HG03175 (cell line): ENCODE measurements around the gene NINJ1.

Experiments
- ATAC-seq: cut with Tn5 transposase; IDR thresholded peaks from one replicate; pipeline ENCODE4 v1.9.1; 2021; ENCODE audit warnings: mild to moderate bottlenecking, moderate library complexity; ENCODE audit not compliant: unreplicated experiment

The NINJ1 gene

DNA sequence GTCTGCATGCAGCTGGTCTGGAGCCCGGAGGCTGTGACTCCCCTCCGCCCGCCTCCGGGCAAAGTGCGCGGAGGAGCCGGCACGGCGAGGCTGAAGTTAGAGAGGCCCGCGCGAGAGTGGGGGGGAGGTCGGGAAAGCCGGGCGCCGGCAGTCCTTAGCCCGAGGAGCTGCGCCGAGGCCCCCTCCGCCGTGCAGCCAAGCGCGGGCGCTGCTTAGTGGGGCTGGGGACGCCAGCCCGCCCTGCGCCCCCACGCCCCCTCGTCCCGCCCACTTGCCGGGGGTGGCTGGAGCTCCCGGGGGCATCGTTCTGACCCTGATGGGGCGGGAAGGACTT, 403 bp downstream of the NINJ1 start:
- peak; percentile 44 for ATAC-seq

DNA sequence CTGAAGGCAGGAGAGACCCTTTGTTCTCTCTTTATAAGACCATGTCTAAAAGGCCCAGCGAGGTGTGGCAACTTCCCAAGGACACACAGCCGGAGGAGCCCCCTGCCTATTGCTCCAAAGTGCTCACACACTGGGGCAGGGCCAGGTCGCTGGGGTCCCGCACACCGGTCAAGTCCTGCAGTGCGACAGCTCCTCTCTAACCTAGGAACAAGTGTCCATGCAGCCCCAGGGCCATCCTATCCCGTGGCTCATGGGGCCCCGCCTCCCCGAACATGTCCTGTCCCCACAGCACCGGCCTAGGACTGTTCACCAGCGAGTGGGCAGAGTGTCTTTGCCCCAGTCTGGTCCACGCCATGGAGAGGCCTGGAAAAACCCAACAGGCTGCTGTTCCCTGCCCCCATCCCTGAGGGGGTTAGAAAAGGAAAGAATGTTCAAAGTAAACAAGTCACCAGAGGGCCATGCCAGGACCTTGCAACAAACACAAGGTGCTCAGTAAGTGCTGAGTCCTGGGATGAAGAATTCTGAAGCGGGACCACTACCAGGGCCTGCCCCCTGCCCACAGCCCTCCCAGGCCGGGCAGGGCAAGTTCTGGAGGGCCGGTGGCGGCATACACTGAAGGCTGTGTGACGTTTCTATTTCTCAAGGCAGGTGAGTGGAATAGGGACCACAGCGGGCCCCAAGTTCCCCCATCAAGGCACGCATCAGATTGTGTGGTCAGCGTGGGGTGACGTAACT, 938 bp downstream of the NINJ1 start:
- ATAC-seq, result no peak

DNA sequence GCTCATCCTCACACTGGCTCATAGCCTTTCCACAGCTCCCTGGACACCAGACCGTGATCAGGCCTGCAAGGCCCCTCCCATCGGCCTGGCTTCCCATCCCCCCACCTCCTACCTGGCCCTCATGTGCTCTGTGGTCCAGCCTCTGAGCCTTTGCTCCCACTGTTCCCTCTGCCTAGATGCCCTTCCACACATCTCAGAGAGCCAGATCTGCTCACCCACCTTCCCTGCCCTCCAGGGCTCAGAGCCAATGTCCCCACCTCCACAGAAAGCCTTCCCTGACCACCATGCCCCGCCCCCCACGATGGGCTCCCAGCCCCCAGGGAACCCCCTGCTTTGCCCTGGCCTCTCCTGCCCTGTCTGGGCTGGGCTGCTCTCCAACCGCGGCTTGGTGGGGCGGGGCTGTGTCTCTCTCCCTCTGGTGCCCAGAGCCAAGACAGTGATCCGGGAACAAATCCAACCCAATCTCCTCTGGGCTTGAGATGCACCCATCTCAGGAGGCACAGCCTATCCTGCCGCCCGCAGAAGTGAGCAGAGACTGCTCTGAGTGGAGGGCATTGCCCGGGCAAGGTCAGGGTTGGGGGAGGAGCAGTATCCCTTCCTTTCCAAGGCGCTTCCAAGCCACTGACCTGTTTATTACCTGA, 1.6 kb downstream of the NINJ1 start:
- ATAC-seq, result no peak

DNA sequence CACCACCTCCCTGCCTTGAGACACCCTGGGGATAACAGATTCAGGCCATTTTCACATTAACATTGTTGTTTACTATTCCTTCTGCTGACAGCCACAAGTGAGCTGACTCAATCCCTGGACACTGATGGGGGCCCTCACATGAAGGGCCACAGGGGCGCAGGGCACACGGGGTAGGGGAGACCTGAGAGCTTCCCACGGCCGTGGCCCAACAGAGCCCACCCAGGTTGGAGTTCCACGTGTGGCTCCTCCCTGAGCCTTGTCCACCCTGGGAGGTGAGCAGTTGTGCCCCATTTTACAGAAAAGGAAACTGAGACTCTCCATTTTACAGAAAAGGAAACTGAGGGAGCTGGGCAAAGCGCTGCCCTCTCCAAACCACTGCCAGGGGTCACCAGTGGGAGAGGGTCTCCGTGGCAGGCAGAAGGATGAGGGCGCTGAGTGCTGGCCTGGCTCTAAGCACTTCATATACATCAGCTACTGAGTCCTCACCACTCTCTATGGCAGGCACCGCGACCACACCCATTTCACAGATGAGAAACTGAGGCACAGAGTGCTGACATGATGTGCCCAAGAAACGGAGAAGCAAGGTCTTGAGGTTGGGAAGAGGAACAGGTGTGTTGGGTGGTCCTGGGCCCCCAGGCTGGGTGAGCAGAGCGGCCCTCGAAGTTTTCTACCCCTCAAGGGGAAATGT, 2.3 kb downstream of the NINJ1 start:
- ATAC-seq, result no peak

DNA sequence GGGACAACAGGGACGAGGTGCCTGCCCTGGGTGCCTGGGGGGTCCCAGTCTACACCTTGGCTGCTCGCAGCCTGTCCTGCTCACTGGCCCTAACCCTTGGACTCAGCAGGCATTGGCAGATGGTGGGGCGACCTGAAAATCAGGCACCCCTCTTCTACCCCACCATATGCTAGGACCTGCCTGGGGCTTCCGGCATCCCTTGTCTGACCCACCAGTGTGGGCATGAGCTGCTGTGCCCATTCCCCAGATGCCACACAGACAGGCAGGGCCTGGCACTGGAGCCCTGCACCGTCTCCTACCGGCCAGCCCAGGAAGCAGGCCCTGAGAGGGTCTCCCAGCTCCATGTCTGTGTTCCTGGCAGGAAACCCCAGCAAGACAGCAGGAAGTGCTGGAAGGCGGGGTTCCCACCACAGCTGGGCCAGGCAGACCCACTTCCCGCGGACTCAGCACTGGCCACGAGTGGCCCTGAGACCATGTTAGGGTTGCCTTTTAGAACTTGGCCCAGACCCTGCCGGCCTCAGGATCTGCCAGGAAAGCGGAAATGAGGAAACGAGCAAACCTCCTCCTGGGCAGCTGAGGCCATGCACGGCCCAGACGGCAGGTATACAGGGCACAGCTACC, 3.1 kb downstream of the NINJ1 start:
- no peak for ATAC-seq

DNA sequence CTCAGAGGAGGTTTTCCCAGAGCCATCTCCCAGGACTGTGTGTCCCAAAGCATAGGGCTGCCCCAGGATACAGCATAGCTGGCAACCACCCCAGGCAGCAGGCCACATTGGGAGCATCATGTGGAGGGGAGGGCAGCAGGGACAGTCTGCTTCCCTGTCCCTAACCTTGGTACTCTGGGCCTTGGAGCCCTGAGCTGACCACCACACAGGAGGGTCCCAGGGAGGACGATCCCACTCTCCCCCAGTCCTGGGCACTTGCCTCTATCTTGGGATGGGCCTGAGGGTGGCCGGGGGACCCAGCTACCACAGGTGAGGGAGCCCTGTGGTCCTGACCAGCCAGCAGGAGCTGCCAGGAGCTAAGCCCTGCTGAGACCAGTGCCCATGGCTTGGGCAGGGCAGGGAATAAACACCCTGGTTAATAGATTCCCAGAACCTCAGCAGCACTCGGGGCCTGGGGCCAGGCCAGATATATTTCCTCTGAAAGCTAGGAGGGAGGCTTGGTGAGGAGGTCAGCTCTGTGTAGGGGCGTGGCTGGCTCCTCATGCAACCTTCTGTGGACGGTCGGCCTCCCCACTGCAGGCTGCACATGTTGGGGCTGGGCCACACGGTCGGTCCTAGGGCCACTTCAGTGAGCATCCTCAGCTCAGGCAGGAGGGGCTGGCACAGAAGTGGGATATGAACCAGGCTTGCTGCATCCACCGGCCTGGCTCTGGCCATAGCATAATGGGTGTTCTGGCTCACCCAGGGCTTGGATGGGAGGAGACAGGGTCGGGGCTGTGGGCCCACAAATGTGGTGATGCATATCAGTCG, 4.2 kb downstream of the NINJ1 start:
- no peak for ATAC-seq

DNA sequence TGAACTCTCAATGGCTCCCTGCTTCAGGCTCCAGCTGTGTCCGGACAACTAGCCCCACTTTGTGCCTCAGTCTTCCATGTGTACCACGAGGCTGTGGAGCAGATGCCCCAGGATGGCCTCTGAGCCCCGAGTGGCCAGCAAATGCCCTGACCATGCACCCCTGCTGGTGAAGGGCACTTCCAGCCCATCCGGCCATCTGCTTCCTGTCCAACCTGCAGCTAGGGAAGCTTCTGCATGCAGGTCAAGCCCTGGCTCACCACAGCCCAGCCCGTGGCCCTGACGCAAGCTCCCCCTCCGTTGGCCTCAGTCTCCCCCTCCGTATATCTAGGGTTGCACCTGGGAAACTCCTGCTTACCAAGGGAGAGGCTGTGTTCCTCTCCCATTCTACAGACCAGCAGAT, 4.8 kb downstream of the NINJ1 start:
- ATAC-seq, result no peak

DNA sequence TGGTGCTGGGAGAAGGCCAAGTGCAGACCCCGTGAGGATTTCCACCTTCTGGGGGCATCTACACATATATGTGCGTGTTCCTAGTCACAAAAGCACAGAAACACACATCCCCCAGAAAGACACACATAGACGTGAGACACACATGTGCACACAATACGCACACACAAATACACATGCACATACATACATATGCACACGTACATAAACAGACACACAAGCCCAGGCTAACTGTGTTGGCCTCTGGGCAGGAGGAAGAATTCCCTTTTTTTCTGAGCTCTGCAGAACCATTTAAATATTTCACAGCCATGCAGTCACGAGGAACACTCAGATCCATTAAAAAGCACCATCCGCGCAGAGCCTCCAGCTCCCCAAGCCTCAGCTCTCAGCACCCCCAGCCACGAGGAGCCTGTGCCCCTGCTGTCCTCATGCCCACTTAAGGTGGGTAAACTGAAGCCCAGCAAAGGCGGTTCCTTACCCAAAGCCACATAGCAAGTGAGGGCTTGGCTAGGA, 5.3 kb downstream of the NINJ1 start:
- no peak for ATAC-seq

DNA sequence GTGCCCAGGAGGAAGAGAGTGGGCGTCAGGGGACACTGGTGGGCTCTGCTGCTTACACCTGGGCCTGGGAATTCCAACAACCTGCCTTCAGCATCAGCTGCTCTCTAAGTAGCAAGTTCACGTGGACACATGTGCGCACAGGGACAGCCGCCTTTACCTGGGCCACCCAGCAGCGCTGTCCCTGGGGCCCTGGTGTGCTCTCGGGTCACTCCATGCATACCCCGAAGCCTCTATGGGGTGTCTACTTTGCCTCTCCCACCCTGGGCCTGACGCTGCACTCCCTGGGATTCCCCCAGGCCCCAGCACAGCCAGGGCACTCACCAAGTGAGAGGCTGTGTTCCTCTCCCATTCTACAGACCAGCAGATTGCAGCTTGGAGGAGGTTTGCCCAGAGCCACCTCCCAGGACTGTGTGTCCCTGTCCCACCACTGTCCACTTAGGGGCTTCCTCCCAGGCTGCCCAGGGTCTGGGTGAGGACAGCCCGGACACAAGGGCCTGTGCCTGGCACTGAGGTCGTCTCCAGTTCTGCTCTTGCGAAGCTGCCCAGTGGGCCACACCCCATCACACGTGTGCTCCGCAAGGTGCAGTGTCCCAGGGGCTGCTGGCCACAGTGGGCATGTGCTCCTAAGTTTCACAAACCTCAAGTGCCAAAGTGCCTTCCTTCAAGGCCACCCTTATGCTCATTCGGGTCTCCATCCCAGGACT, 5.9 kb downstream of the NINJ1 start:
- no peak for ATAC-seq

DNA sequence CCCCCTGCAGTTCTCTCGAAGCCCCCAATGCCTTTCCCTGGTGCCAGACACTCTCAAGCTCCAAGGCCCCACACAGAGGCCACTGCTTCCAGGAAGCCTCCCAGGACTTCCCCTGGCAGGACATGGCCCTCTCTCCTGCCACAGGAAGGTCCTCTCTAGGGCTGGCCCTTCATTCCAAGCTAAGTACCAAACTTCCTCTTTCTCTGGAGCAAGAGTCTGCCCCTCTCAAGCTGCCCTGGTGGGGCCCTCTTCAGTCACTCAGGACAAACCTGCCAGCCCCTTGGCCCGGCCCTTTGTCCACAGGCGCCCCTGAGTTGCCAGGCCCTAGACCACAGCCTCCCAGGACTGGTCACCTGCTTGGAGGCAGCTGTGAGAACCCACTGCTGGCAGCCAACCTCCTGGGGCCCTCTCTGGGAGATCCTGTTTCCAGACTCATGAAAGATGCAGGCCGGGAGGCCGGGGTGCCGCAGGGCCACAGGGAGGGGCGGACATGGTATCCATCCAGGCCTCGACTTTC, 6.6 kb downstream of the NINJ1 start:
- no peak for ATAC-seq

DNA sequence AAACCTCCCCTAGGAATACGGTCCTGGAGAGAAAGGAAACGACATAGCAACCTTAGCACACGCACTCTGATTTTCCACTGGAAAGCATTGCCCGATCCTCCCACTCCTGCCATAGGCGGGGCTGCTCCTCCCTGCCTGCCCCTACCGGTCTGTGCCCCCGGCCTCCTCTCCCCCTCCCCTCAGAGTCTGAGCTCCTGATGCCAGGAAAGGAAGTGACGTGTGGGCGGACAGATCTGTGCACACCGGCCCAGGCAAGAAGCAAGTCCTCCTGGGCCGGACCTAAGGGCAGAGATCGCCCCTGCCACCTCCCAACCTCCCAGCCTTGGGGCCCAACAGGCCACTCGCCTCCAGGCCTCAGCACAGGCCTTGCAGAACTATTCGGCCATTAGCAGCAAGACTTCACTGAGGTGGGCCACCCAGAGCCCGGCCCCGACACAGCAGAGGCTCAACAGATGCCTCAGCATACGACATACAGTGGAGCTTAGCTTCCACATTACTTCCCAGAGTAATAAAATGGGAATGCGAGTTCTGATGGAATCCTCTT, 7.2 kb downstream of the NINJ1 start:
- no peak for ATAC-seq

DNA sequence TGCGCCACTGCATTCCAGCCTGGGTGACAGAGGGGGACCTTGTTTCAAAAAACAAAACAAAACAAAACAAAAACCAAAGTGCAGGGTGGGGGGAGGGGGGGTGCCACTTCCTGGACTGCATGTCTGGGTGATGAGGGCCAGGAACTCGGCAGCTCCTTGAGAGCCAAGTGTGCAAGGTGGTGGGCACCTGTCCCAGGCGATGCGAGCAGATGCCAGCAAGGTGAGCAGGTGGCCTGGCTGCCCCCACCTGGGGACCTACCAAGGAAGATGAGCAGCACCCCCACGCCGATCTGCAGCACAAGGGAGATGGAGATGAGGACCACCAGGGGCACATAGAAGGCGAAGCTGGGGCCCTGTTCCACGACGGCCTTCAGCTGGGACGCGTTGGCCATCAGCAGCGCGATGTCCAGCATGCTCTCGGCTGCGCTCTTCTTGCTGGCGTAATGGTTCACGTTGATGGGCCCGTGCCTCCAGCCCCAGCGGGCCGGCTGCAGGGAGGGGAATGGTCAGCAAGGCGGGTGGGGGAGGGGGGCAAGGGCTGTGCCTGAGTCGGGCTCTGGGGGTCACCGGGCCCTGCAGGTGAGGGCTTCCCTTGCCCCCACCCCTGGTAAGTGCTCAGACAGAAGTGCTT, 7.8 kb downstream of the NINJ1 start:
- ATAC-seq, result no peak

DNA sequence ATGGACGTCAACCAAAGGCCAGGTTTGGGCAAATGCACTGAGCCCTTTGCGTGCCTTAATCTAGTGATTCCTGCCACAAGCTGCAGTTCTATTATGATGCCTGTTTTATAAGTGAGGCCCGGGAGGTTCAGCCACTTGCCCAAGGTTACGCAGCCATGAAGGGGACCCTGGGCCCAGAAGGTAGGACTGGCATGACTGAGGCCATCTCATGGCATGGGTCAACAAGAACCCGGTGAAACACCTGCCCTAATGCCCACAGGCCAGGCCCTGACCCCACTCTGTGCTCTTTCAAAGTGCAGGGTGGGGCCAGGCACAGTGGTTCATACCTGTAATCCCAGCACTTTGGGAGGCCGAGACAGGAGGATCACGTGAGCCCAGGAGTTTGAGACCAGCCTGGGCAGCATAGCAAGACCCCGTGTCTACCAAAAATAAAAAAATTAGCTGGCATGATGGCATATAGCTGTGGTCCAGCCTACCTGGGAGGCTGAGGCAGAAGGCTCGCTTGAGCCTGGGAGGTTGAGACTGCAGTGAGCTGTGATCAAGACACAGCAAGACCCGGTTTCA, 8.6 kb downstream of the NINJ1 start:
- no peak for ATAC-seq

DNA sequence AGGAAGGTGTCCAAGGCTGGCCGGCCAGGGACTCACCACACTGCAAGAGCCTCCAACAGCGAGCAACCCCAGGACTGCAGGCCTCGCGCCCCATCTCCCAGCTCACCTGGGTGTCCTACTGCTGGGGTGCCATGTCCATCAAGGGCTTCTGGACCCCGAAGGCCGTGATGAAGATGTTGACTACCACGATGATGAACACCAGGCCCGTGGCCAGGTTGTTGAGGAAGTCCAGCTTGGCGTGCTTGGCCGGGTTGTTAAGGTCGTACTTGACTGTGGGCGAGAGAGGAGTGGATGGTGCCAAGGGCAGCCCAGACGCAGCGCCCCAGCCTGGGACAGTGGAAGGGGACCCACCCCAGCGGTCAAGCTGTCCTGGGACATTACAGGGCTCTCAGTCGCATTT, 9.3 kb downstream of the NINJ1 start:
- ATAC-seq, result no peak

DNA sequence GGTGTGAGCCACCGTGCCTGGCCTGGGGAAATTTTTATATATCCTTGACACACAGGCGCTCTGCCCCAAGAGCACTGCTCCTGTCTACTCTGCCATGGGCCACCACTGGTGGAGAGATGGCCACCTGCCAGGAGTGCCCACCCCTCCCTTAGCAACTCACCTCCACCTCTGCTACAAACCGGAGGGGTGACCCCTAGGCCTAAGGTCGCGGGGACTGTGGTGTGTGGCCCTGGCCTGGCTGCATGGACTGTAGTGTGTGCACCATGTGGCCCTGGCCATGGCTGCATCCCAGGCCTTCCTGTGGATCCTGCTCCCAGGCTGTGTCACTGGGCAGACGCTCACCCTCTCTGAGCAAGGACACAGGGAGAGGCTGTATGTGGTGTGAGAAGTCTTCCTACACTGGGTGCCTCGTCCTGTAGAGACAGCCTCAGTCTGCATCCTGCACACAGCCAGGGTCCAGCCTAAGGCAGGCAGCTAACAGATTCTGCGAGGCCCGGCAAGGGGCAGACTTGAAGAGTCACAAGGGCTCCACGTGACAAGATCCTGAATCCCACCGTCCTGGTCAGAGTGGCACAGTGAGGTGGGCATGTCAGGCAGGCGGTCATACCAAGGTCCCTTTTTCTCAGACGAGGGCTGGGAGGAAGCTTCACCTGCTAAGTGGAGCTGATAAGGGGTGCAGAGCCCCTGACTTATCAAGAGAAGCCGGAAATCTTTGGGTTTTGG, 10.3 kb downstream of the NINJ1 start:
- ATAC-seq, result no peak

DNA sequence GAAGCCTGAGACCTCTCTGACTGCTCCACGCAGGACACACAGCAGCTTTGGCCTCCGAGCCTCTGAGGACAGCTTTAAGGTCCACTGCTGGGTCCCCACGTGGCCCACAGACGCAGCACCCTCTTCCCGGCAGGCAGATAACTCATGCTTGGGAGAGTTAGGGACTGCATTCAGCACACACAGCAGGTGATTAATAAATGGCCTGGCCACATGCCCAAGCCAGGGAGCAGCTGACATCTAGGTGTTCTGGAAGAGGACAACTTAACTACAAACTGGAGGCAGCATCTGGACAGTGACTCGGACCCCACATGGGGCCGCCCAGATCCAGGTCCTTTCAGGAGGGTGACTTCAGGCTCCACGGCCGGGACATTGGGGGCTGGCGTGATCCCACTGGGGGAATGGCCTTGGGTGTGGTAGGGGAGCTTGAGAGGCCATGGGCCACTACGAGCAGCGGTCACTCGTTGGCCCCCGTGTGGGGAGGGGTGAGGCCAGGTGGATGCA, 11.3 kb downstream of the NINJ1 start:
- no peak for ATAC-seq

DNA sequence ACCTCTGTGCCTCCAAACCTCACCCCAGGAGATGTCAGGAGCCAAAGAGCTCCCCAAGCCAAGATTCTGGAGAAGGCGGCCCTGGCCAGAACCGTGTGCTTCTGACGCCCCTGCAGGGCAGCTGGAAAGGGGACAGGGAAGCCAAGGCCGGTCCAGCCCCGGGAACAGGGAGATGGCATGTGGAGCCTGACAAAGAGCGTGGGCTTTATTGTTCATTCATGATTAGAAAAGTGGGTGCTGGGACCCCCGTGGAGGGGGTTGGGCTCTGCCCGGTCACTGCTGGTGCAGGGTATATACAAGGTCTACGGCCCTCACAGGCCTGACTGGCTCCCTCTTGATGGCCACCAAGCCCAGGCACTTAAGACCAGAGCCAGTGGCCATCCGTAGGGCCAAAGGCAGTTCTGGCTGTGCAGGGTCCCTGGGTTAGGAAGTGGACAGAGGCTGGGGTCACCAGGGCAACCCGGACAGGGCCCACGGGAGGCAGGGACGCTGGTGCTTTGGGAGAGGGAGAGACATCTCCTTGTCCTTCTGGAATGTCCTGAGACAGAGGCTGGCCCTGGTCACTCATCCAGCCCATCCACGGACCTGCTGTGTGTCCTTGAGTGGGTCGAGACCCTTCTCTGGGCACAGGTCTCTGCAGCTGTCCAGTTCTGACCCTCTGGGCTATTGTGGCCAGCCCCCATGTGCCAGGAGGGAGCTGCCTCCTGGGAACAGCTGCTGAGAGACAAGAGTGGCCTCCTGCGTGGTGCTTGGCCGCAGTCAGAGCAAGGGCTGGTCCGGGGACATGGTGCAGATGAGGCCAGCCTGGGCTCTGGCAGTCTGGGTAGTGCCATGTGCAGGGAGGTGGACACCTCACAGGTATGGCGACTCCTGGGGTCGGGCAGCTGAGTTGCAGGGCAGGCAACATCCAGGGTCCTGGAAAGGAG, 12.5 kb downstream of the NINJ1 start:
- ATAC-seq, result no peak
